GM19025 (cell line): ENCODE data around the gene PROCA1.
"Not testable (repeated sequence)": the region's sequence is repeated elsewhere in the genome, so short reads cannot be mapped to it uniquely, and the experiment has no call there.

Experiments used
- ATAC-seq: cut with Tn5 transposase; IDR thresholded peaks from one replicate; pipeline ENCODE4 v1.9.1; 2021; ENCODE audit warnings: mild to moderate bottlenecking, low read depth, moderate library complexity; ENCODE audit not compliant: unreplicated experiment

The PROCA1 gene

GRCh38 chr17:28685366-28685765 is 26.3 kb downstream of the PROCA1 start:
- no peak for ATAC-seq

- ATAC-seq, result no peak
These were observed 26.7 kb downstream of the PROCA1 start for GRCh38 chr17:28684963-28685362.

- ATAC-seq, result no peak
These were observed 29.0 kb downstream of the PROCA1 start for GRCh38 chr17:28682655-28683054.

- no peak for ATAC-seq
These were observed 35.7 kb downstream of the PROCA1 start for GRCh38 chr17:28675980-28676379.

GRCh38 chr17:28675490-28675889 is 36.2 kb downstream of the PROCA1 start:
- ATAC-seq, result no peak

- no peak for ATAC-seq
These were observed 41.8 kb downstream of the PROCA1 start for GRCh38 chr17:28669918-28670317.

- ATAC-seq, result no peak
These were observed 43.8 kb downstream of the PROCA1 start for GRCh38 chr17:28667870-28668269.

- ATAC-seq, result no peak
These were observed 45.7 kb downstream of the PROCA1 start for GRCh38 chr17:28665994-28666393.

GRCh38 chr17:28663723-28664122 is 48.0 kb downstream of the PROCA1 start:
- ATAC-seq, result no peak

- ATAC-seq, result no peak
These were observed 49.2 kb downstream of the PROCA1 start for GRCh38 chr17:28662527-28662829.

- ATAC-seq, result peak; percentile 81
These were observed 49.8 kb downstream of the PROCA1 start, which contains the start of the genes SDF2 and SUPT6H for GRCh38 chr17:28661635-28662526. TSS of gene SDF2 (minus strand) at chr17:28661906. CDS start at chr17:28661876, 30 bp downstream. TSS of gene SUPT6H (plus strand) at chr17:28662205. CDS start at chr17:28673402, 11,197 bp downstream.

- not testable (repeated sequence) for ATAC-seq
These were observed 52.2 kb downstream of the PROCA1 start for GRCh38 chr17:28659497-28659881.

GRCh38 chr17:28658766-28659496 is 52.8 kb downstream of the PROCA1 start:
- ATAC-seq, result not testable (repeated sequence)

- ATAC-seq, result not testable (repeated sequence)
These were observed 53.3 kb downstream of the PROCA1 start for GRCh38 chr17:28658342-28658741.

GRCh38 chr17:28657756-28658155 is 53.9 kb downstream of the PROCA1 start:
- no peak for ATAC-seq

GRCh38 chr17:28655160-28655559 is 56.5 kb downstream of the PROCA1 start:
- no peak for ATAC-seq
